Astrocyte (in vitro differentiated cells and primary cell): ENCODE results near the gene RALGDS.

Source experiments
- EZH2 ChIP-seq: IDR thresholded peaks from 2 replicates; pipeline ENCODE4 v1.6.1; 2012; ENCODE audit warnings: mild to moderate bottlenecking, low read length, inconsistent platforms; ENCODE audit not compliant: insufficient read depth
- TF ChIP-seq, protein P1 (sequence below): IDR thresholded peaks from 2 replicates; pipeline ENCODE4 v1.5.1; 2011; ENCODE audit warnings: low read depth, mild to moderate bottlenecking, inconsistent platforms, low read length, moderate library complexity; ENCODE audit not compliant: insufficient read depth

DNA sequence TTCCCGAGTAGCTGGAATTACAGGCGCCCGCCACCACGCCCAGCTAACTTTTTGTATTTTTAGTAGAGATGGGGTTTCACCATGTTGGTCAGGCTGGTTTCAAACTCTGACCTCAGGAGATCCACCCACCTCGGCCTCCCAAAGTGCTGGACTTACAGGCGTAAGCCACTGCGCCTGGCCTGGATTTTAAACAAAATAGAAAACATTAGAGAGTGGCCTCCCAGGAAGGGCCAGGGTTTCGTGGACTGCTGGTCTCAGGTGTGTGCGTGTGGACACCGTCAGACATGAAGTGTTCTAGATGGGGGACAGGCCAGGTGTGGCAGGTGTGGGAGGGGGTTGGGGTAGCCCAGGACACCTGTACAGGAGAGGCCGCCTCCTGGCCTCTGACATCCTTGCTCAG is 49.7 kb upstream of the RALGDS start:
- TF ChIP-seq, protein P1, sequence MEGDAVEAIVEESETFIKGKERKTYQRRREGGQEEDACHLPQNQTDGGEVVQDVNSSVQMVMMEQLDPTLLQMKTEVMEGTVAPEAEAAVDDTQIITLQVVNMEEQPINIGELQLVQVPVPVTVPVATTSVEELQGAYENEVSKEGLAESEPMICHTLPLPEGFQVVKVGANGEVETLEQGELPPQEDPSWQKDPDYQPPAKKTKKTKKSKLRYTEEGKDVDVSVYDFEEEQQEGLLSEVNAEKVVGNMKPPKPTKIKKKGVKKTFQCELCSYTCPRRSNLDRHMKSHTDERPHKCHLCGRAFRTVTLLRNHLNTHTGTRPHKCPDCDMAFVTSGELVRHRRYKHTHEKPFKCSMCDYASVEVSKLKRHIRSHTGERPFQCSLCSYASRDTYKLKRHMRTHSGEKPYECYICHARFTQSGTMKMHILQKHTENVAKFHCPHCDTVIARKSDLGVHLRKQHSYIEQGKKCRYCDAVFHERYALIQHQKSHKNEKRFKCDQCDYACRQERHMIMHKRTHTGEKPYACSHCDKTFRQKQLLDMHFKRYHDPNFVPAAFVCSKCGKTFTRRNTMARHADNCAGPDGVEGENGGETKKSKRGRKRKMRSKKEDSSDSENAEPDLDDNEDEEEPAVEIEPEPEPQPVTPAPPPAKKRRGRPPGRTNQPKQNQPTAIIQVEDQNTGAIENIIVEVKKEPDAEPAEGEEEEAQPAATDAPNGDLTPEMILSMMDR: no peak
- no peak for TF ChIP-seq EZH2
